WTC11 (cell line): ENCODE measurements around the gene MMP13. TPM values are rescaled to one million over a fixed set of nuclear protein-coding genes. Genes with fewer than 3 reads are reported as not detected.

ENCODE experiments used
- ATAC-seq: fragments of 200-7000 bp; cut with Tn5 transposase; 2 replicates; pipeline ENCODE4 v1.10.0; 2021; ENCODE audit warnings: mild to moderate bottlenecking, moderate library complexity
- CTCF ChIA-PET: fragments of 300-600 bp; sonication (Branson Sonifier 250); formaldehyde crosslinking; loops from one replicate; lab custom pipeline; 2021; ENCODE audit warnings: antibody characterized with exemption; lab: Charles Lee
- POLR2A ChIA-PET: fragments of 350-600 bp; sonication (Branson Sonifier 250); formaldehyde crosslinking; loops from one replicate; lab custom pipeline; 2021; ENCODE audit warnings: antibody characterized with exemption; lab: Charles Lee
- DNase-seq: peaks from one replicate; pipeline ENCODE4 v3.0.0; 2021; ENCODE audit warnings: low spot score
- H3K27ac Mint-ChIP-seq: 2 replicates; pipeline ENCODE4 v1.8.0; 2021; ENCODE audit warnings: mixed read lengths
- H3K27me3 Mint-ChIP-seq: 2 replicates; pipeline ENCODE4 v1.8.0; 2021; ENCODE audit warnings: low read depth, mild to moderate bottlenecking, moderate library complexity, mixed read lengths
- H3K36me3 Mint-ChIP-seq: 2 replicates; pipeline ENCODE4 v1.8.0; 2021; ENCODE audit warnings: mixed read lengths
- H3K4me1 Mint-ChIP-seq: 2 replicates; pipeline ENCODE4 v1.8.0; 2022; ENCODE audit warnings: mixed read lengths
- H3K4me3 Mint-ChIP-seq: 2 replicates; pipeline ENCODE4 v1.8.0; 2021; ENCODE audit warnings: mild to moderate bottlenecking, moderate library complexity, mixed read lengths
- H3K9me3 Mint-ChIP-seq: 2 replicates; pipeline ENCODE4 v1.8.0; 2021; ENCODE audit warnings: mixed read lengths
- AR ChIP-seq: fragments of 250-450 bp; sonication (Bioruptor Pico); IDR thresholded peaks from 2 replicates; pipeline ENCODE4 v1.9.0; 2021; ENCODE audit warnings: mild to moderate bottlenecking
- E2F4 ChIP-seq: sonication (generic); formaldehyde crosslinking; IDR thresholded peaks from 2 replicates; pipeline ENCODE4 v1.8.1; 2022; ENCODE audit warnings: low read depth, mild to moderate bottlenecking, moderate library complexity, missing genetic modification reagents, borderline replicate concordance
- ELF4 ChIP-seq: sonication (generic); formaldehyde crosslinking; IDR thresholded peaks from 2 replicates; pipeline ENCODE4 v1.8.1; 2022; ENCODE audit warnings: low read depth, mild to moderate bottlenecking, moderate library complexity, missing genetic modification reagents
- EMX1 ChIP-seq: fragments of 250-450 bp; sonication (Bioruptor Pico); IDR thresholded peaks from 2 replicates; pipeline ENCODE4 v1.8.0; 2021; ENCODE audit warnings: mild to moderate bottlenecking
- HMGA2 ChIP-seq: fragments of 250-450 bp; sonication (Bioruptor Pico); IDR thresholded peaks from 2 replicates; pipeline ENCODE4 v1.4.0; 2021; ENCODE audit warnings: mild to moderate bottlenecking, moderate library complexity
- IRF2 ChIP-seq: sonication (generic); formaldehyde crosslinking; IDR thresholded peaks from 2 replicates; pipeline ENCODE4 v1.8.0; 2022; ENCODE audit warnings: low read depth, missing genetic modification reagents, borderline replicate concordance
- JAZF1 ChIP-seq: fragments of 250-450 bp; sonication (Bioruptor Pico); IDR thresholded peaks from 2 replicates; pipeline ENCODE4 v1.9.0; 2021; ENCODE audit warnings: moderate library complexity, mild to moderate bottlenecking, inconsistent platforms
- MXD4 ChIP-seq: fragments of 250-450 bp; sonication (Bioruptor Pico); IDR thresholded peaks from 2 replicates; pipeline ENCODE4 v1.8.0; 2021; ENCODE audit warnings: mild to moderate bottlenecking, moderate library complexity, borderline replicate concordance
- NFATC4 ChIP-seq: fragments of 250-450 bp; sonication (Bioruptor Pico); IDR thresholded peaks from 2 replicates; pipeline ENCODE4 v1.9.0; 2021; ENCODE audit warnings: mild to moderate bottlenecking
- OVOL2 ChIP-seq: fragments of 250-450 bp; sonication (Bioruptor Pico); IDR thresholded peaks from 2 replicates; pipeline ENCODE4 v1.9.0; 2021; ENCODE audit warnings: mild to moderate bottlenecking, borderline replicate concordance
- PRRX2 ChIP-seq: fragments of 250-450 bp; sonication (Bioruptor Pico); IDR thresholded peaks from 2 replicates; pipeline ENCODE4 v1.8.0; 2021; ENCODE audit warnings: mild to moderate bottlenecking
- TP53 ChIP-seq: sonication (generic); formaldehyde crosslinking; IDR thresholded peaks from 2 replicates; pipeline ENCODE4 v1.8.1; 2023; ENCODE audit warnings: mild to moderate bottlenecking, missing genetic modification reagents
- ZBTB21 ChIP-seq: sonication (generic); formaldehyde crosslinking; IDR thresholded peaks from 2 replicates; pipeline ENCODE4 v1.8.1; 2023; ENCODE audit warnings: mild to moderate bottlenecking, missing genetic modification reagents, borderline replicate concordance
- ZNF138 ChIP-seq: sonication (generic); formaldehyde crosslinking; conservative IDR thresholded peaks from 2 replicates; pipeline ENCODE4 v1.8.1; 2022; ENCODE audit warnings: mild to moderate bottlenecking, moderate library complexity, missing genetic modification reagents
- ZNF263 ChIP-seq: sonication (generic); formaldehyde crosslinking; IDR thresholded peaks from 2 replicates; pipeline ENCODE4 v1.8.1; 2022; ENCODE audit warnings: low read depth, mild to moderate bottlenecking, moderate library complexity, missing genetic modification reagents
- total RNA-seq: library from RNA; stranded (reverse); gene quantifications from 3 replicates; pipeline ENCODE4 v1.2.3, GENCODE V29; 2021
- TF ChIP-seq, protein P1 (sequence below): fragments of 250-450 bp; sonication (Bioruptor Pico); IDR thresholded peaks from 2 replicates; pipeline ENCODE4 v2.1.2; 2022; ENCODE audit warnings: mild to moderate bottlenecking, moderate library complexity
- TF ChIP-seq, protein P2 (sequence below): sonication (generic); formaldehyde crosslinking; IDR thresholded peaks from 2 replicates; pipeline ENCODE4 v1.8.0; 2023; ENCODE audit warnings: missing genetic modification reagents
- TF ChIP-seq, protein P3 (sequence below): sonication (generic); formaldehyde crosslinking; IDR thresholded peaks from 2 replicates; pipeline ENCODE4 v1.8.0; 2023; ENCODE audit warnings: mild to moderate bottlenecking, missing genetic modification reagents
- TF ChIP-seq, protein P4 (sequence below): fragments of 250-450 bp; sonication (Bioruptor Pico); conservative IDR thresholded peaks from 2 replicates; pipeline ENCODE4 v1.9.0; 2021; ENCODE audit warnings: mild to moderate bottlenecking

Gene MMP13
- total RNA-seq, 1 experiment from 2014 or later = not detected

DNA sequence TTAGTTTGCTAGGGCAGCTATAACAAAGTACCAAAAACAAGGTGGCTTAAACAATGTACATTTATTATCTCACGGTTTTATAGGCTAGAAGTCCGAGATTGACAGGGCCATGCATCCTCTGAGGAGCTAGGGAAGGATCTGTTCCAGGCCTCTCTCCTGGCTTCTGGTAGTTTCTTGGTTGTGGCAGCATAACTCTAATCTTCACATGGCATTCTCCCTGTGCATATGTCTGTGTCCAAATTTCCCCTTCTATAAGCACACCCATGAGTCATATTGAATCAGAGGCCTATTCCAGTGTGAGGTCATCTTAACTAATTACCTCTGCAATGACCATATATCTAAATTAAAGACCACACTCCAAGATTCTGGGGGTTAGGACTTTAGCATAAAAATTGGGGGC, 31.3 kb upstream of the MMP13 start (continued):
- TF ChIP-seq ELF4 (no peak), OVOL2 (CRISPR knock-in tag) (no peak), EMX1 (CRISPR knock-in tag) (no peak), E2F4 (CRISPR knock-in tag) (no peak), IRF2 (CRISPR knock-in tag) (no peak)

DNA sequence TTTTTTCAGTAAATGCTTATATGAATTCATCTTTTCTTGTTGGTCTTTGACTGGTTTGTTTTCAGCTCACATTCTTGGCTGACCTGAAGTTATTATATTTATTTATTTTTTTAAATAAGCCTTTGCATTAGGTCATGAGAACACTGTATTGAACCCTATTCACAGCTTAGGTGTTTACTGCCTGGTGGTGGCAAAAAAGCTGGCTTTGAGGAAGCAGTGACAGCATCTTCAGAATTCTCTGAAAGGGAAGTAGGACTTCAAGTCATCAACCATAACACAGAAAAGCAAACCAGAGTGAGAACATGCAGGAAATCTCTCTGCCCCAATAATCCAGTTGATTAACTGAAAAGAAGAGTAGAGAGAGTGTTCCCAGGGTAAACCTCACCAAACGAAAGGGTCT, 30.3 kb upstream of the MMP13 start:
- ChIA-PET POLR2A (no interaction called here), CTCF (no interaction called here)
- H3K27ac Mint-ChIP-seq = no peak overlapping the region
- DNase-seq (no peak), ATAC-seq (no peak)
- H3K4me1 Mint-ChIP-seq = peaks cover 9% of the 10 kb centered on the region
- H3K4me3 Mint-ChIP-seq = no peak overlapping the region
- H3K36me3 Mint-ChIP-seq = no peaks in the 10 kb centered on the region
- H3K27me3 Mint-ChIP-seq = no peaks in the 10 kb centered on the region; the same call in 1 of the 2 replicates
- H3K9me3 Mint-ChIP-seq = 0 out of 2 replicates have a peak, but pooled peaks cover 3% of the 10 kb centered on the region
- TF ChIP-seq ZNF138 (no peak), HMGA2 (CRISPR knock-in tag) (no peak), TP53 (no peak), JAZF1 (CRISPR knock-in tag) (no peak), EMX1 (CRISPR knock-in tag) (no peak), NFATC4 (CRISPR knock-in tag) (no peak), ZBTB21 (CRISPR knock-in tag) (no peak)
- TF ChIP-seq, protein P1, sequence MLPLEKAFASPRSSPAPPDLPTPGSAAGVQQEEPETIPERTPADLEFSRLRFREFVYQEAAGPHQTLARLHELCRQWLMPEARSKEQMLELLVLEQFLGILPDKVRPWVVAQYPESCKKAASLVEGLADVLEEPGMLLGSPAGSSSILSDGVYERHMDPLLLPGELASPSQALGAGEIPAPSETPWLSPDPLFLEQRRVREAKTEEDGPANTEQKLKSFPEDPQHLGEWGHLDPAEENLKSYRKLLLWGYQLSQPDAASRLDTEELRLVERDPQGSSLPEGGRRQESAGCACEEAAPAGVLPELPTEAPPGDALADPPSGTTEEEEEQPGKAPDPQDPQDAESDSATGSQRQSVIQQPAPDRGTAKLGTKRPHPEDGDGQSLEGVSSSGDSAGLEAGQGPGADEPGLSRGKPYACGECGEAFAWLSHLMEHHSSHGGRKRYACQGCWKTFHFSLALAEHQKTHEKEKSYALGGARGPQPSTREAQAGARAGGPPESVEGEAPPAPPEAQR (CRISPR knock-in tag) = no peak
- TF ChIP-seq, protein P2, sequence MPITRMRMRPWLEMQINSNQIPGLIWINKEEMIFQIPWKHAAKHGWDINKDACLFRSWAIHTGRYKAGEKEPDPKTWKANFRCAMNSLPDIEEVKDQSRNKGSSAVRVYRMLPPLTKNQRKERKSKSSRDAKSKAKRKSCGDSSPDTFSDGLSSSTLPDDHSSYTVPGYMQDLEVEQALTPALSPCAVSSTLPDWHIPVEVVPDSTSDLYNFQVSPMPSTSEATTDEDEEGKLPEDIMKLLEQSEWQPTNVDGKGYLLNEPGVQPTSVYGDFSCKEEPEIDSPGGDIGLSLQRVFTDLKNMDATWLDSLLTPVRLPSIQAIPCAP = no peak
- TF ChIP-seq, protein P3, sequence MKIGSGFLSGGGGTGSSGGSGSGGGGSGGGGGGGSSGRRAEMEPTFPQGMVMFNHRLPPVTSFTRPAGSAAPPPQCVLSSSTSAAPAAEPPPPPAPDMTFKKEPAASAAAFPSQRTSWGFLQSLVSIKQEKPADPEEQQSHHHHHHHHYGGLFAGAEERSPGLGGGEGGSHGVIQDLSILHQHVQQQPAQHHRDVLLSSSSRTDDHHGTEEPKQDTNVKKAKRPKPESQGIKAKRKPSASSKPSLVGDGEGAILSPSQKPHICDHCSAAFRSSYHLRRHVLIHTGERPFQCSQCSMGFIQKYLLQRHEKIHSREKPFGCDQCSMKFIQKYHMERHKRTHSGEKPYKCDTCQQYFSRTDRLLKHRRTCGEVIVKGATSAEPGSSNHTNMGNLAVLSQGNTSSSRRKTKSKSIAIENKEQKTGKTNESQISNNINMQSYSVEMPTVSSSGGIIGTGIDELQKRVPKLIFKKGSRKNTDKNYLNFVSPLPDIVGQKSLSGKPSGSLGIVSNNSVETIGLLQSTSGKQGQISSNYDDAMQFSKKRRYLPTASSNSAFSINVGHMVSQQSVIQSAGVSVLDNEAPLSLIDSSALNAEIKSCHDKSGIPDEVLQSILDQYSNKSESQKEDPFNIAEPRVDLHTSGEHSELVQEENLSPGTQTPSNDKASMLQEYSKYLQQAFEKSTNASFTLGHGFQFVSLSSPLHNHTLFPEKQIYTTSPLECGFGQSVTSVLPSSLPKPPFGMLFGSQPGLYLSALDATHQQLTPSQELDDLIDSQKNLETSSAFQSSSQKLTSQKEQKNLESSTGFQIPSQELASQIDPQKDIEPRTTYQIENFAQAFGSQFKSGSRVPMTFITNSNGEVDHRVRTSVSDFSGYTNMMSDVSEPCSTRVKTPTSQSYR (CRISPR knock-in tag) = no peak

DNA sequence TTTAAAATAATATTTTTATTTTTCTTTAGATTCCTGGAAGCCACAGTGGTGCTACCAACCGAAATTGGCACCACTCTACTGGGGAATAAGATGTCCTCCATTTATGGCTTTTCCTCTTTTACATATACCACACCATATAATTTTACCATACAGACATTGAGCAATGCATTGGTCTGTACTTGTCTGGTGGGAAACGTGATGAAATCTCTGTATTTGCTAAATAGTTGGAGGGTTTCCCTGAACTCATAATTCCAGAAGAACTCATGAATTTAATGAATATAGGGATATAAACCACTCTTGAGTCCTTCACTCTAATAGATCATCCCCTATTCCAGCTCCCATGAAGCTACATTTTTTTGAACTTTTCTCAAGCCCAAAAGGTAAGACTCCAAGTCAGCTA, 28.0 kb upstream of the MMP13 start:
- TF ChIP-seq PRRX2 (CRISPR knock-in tag) (no peak), ZNF263 (no peak), MXD4 (CRISPR knock-in tag) (no peak), AR (CRISPR knock-in tag) (no peak)
- TF ChIP-seq, protein P4, sequence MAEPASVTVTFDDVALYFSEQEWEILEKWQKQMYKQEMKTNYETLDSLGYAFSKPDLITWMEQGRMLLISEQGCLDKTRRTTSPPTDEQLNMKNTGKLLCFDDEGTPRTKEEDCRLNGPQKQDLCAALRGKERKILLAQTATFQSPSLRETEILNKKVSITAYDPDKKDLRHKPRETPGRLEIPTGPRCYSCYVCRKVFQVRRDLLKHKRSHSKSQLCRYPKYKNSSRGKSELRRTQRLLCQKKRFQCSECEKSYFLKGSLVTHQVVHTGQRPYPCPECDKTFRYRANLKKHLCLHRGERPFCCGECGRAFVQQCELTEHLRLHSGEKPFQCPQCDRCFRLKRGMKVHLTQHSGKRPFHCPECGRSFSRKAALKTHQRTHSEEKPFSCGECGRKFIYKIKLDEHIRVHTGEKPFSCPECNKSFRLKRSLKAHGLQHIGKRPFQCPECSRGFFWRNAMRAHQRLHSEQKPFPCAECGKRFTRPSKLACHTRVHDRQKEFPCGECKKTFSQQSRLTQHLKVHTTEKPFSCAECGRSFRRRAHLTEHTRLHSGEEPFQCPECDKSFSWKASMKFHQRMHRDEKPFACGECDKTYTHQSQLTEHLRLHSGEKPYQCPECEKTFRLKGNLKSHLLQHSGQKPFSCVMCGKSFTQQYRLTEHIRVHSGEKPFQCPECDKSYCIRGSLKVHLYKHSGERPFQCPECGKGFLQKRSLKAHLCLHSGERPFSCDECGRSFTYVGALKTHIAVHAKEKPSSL (CRISPR knock-in tag) = no peak
- Mint-ChIP-seq H3K27me3 (no peaks in the 10 kb centered on the region; the same call in 1 of the 2 replicates), H3K36me3 (no peaks in the 10 kb centered on the region; the same call in 1 of the 2 replicates), H3K9me3 (peaks cover 7% of the 10 kb centered on the region; the same call in 1 of the 2 replicates), H3K27ac (no peak overlapping the region), H3K4me1 (peaks cover 6% of the 10 kb centered on the region), H3K4me3 (no peak overlapping the region)
- no peak for DNase-seq
- ChIA-PET POLR2A (no interaction called here), CTCF (no interaction called here)
- ATAC-seq = no peak
